Measurements from ENCODE around the gene USP21. TPM values are rescaled to one million over a fixed set of nuclear protein-coding genes. Genes with fewer than 3 reads are reported as not detected.

The USP21 gene, protein sequence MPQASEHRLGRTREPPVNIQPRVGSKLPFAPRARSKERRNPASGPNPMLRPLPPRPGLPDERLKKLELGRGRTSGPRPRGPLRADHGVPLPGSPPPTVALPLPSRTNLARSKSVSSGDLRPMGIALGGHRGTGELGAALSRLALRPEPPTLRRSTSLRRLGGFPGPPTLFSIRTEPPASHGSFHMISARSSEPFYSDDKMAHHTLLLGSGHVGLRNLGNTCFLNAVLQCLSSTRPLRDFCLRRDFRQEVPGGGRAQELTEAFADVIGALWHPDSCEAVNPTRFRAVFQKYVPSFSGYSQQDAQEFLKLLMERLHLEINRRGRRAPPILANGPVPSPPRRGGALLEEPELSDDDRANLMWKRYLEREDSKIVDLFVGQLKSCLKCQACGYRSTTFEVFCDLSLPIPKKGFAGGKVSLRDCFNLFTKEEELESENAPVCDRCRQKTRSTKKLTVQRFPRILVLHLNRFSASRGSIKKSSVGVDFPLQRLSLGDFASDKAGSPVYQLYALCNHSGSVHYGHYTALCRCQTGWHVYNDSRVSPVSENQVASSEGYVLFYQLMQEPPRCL
- total RNA-seq: 22.2 TPM

DNA sequence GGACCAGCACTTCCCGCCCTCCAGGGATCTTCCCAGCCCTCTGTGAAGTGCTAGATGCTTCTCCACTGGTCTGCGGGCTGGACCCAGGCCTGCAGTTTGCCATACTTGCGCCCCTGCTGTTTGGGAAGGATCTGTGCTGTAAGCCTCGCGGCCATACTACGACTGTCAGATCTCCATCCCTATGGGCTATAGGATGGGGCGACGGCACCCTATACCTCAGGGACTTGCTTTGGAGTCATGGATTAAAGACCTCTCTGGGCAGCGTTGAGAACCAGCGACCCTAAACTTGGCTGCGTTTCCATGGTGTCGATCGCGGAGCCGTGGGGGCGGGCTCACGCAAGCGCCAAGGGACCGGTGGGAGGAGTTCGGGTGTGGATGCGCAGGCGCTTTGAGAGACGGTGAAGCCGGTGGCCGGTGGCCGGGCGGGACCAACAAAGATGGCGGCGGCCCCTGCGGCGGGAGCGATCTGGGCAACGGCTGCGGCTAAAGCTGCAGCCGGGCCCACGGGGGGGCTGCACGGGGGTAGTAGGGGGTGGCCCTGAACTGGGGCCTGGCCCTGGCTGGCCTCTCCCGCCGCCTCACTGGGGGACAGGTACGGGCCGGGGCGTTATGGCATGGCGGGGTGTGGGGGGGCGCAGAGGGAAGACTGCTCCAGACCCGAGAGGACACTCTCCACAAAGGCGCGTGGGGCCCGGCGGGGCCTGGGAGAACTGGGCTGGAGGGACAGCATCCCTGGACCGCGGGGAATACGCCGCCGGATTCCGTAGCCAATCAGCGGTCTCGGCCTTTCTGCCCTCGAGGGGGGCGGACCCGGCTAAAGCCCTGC lies at the start of gene USP21:
Gene USP21, plus strand, starts transcription at position 414 of the 826 bp plus-strand sequence. CDS start 1,141 bp downstream, outside the sequence.

DNA sequence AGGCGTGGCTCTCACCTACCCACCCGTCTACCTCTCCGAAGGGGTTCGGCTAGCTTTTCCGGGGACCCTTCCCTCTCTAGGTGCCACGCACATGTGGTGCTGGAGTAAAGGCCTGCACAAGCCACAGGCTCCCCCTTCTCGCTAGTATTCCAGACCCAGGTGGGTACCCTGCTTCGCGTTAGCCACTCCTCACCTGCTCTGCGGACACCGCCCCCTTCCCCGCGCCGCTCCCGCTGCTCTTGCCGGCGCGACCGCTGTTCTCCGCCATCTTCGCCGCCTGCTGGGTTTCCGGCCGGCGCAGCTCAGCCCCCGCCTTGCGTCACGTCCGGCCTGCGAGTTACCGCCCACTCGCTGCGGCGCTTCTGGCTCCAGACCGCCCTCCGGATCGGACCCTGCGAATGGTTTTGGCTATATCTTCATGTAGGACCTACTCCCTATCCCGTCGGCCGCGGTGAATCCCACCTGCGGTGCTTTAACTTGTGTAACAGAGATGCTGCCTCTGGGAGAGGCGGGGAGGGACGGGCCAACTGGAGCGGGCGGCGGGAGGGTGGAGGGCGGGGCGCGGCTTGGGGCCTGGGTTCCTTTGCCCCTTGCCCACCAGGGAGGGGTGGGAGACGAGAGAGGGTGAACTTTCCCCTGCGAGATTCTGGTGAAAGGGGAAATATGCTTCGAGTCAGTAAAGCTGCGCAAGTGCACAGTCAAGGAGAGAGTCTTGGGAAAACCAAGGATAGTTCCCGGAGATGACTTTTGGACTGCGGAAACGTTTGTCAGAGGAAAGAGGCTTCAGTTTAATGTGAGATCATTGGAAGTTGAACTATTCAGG lies 41.3 kb upstream of the USP21 start, which contains the start of the genes NIT1 and PFDN2:
Gene NIT1, plus strand, starts transcription at position 347 of the 823 bp plus-strand sequence. Its CDS starts 72 bp downstream, at position 419.
Gene PFDN2, minus strand, starts transcription at position 279 of the 823 bp plus-strand sequence. Its CDS starts 11 bp downstream, at position 268.

DNA sequence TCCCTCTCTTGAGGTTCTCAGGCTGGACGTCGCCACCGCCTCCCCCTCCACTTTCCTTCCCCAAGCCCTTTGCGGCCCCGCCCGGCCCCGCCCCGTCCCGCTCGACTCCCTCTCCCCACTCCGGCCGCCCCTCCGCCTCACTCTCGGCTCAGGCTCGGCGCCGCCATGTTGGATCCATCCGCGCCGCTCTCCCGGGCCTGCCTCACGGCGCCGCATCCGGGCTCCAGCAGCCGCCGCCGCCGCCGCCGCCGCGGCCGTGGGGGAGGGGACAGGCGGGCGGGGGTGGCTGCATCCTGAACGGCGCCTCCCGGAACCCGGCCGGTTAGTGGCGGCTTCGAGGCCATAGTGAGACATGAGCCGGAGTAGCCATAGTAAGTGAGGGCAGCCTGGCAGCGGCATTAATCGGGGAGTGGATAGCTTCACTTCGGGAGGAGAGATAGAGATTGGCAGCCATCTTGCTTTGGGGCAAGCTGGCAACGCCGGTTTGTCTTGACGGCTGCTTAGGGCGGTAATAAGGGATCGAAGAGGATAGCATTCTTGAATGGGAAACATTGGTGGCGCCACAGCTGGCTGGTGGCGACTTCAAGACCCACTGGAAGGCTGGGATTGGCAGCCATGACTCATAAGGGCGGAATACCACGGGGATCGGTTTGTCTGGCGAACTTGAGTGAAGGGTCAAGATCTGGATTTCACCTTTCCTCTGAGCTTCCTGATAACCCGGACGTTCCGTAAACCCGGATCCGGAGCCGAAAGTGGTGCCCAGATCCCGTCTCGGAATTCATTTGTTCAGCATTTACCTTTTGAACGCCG lies 26.7 kb upstream of the USP21 start, which contains the start of gene DEDD:
Gene DEDD, minus strand, starts transcription at position 258 of the 810 bp plus-strand sequence. CDS start 8,205 bp downstream, outside the sequence.

GRCh38 chr1:161153682-161154337 lies 5.5 kb upstream of the USP21 start, which contains the start of gene UFC1:
UFC1 (plus strand) TSS chr1:161153978; CDS start chr1:161153998, 20 bp downstream.

DNA sequence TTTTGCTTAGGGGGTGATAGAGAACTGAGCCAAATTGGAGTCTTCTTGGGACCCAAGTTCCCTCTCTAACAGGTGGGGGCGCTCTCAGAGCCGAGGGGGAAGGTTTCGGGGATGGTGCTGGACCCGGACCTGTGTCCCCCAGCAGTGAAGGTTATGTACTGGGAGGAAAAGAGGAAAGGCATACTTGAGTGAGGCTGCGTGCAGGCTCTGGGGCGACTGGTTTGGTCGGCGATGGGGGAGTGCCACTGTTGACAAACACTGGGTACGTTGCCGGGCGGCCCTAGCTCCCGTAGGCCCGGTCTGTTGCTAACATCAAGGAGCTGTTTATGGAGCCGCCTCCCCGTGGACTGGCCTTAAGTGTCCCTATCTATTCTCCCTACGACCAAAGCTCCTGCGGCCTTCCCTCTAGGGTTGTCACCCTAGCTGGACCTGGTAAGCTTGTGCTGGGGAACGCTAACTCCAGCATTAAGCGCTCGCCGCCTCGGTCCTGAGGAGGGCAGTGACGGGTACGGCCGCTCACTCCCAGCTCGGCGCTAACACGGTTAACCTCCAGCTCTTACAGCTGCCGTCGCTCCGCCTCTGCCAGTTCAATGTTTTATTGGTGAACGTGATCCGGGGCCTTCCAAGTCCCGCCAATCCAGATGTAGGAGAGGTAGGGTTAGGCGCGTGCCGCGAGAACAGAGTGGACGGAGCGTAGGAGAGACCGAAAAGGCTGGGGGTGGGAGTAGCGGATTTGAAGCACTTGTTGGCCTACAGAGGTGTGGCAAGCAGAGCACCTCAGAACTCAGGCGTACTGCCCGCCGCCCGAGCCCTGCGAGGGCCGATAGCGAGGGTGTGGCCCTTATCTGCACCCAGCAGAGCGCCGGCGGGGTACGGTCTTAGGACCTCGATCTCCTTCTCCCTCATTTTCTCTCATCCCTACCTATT lies 6.7 kb downstream of the USP21 start, which contains the start of gene PPOX:
Gene PPOX, plus strand, starts transcription at position 685 of the 927 bp plus-strand sequence. CDS start 422 bp downstream, outside the sequence.

DNA sequence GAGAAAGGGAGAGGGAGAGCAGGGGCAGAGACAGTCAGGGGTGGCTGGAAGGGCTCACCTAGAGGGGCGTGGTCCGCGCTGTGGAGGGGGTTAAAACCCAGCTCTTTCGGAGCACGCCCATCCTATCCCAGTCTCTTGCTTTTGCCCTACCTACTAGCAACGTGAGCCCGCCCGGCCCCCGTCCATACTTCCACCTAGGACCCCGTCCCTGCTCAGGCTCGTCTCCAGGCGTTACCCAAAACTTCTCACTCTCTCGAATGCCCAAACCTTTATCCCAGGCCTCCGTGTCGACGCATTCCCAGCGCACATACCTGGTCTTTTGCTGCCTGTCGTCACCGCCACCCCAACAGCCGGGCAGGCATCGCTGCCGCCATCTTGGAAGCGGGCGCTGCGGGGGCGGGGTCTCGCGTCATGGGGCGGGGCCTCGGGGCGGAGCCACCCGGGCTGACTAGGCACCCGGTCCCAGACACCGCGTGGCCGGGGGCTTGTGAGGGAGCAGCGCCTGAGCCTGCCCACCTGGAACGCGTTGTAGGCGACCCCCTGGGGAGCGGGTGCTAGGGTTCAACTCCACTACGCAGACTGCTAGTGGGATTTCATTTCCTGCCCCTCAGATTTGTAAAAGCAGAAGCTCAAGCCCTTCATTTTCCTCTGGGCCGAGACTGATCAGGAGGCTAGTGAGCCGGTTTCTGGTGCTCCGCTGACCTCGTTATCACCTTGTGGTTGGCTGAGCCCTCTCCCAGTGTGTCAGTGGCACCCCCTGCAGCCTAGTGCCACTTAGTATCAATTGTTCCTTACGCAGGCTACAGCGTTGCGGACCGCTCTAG lies 18.0 kb downstream of the USP21 start, which contains the start of gene B4GALT3:
Gene B4GALT3, minus strand, starts transcription at position 396 of the 824 bp plus-strand sequence. CDS start 1,447 bp downstream, outside the sequence.

DNA sequence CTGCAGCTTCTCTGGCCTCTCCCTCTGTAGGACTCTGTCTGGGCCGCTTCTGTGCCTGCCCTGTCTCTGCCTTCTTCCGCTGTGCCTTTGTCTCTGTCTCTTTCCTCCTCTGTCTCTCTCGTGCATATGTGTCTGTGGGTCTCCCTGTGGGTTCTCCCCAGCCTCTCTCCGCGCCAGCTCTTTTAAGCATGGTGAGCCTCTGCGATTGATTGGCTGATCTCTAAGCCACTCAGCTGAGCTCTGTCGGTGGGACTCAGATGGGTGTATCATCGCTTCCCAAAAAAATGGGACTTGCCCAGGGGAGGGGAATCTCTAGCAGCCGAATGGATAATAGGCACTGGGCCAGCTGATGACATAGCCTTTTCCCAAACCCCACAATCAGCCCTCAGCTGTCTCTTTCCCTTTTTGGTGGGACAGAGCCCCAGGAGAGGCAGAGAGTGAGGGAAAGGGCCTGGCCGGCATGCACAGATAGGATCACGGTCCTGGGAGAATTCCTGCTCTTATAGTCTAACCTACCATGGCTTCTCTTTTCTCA lies 39.7 kb downstream of the USP21 start, which contains the start of gene ADAMTS4:
Gene ADAMTS4, minus strand, starts transcription at position 158 of the 535 bp plus-strand sequence. CDS start 427 bp downstream, outside the sequence.

DNA sequence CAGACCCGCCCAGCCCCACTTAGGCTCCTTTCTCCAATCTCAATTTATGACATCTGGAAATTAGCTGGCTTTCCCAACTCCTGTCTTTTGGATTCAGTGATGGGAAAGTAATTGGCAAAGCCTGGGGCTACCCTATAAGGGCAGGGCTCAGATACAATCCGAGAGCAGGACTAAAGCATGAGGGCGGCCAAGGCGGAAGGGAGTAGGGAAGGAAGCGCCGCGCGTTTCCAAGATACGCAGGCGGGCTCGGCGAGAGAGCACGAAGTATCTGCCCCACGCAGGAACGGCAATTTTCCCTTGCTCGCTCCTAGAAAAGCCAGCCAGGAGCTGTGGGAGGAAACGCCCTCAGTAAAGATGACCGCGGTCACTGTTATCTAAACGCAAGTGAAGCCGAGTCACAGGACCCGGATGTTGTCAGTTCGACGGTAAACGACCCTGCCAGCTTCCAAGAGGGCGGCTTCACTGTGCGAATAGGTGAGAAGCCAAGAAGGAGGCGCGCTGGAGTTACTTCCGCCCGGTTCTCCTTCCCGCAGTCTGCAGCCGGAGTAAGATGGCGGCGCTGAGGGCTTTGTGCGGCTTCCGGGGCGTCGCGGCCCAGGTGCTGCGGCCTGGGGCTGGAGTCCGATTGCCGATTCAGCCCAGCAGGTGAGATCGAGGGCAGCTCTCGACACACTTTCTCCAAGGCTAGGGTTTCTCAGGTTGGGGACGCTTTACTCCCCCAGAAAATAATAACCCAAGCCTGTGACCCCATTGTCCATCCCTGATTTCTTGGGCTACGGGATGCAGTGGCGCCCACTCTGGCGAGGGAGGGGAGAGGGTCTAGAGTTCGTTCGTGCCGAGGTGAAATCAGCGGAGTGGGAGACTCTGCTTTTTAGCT lies 42.8 kb downstream of the USP21 start, which contains the start of gene NDUFS2:
Gene NDUFS2, plus strand, starts transcription at position 532 of the 877 bp plus-strand sequence. Its CDS starts 19 bp downstream, at position 551.

DNA sequence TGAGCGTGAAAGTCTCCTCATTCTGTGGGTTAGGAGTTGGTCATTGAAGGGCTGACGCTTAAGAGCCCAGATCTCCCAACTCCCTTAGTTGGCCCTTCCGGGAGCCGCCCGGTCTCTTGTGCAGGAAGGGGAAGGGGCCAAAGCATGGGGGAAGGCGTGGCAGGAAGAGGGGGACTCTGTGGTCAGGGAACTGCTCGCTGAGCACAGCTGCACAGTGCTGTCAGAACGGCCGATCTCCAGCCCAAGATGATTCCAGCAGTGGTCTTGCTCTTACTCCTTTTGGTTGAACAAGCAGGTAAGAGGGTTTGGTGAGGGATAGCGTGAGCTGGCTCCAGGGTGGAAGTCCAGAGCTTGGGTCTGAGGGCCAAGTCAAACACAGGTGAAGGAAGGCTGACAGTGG lies 55.8 kb downstream of the USP21 start, which contains the start of gene FCER1G:
Gene FCER1G, plus strand, starts transcription at position 220 of the 400 bp plus-strand sequence. Its CDS starts 27 bp downstream, at position 247.

Small RNAs within 50 kb of the gene (small RNA-seq; reads per million reads assigned to genes)
- gene RF01225 (ENCODE audit: low replicate concordance): not detected

Other genes starting within 250 kb of the USP21 start
- gene ITLN2, start 204.7 kb upstream of the USP21 start, total RNA-seq: not detected
- gene F11R, start 138.3 kb upstream of the USP21 start, total RNA-seq: 18.8 TPM
- gene TSTD1, start 120.5 kb upstream of the USP21 start, total RNA-seq: 35.1 TPM
- 121 TPM for gene USF1, start 113.5 kb upstream of the USP21 start, total RNA-seq
- 0.31 TPM for gene ARHGAP30, start 89.6 kb upstream of the USP21 start, total RNA-seq
- gene NECTIN4, start 69.9 kb upstream of the USP21 start, total RNA-seq: not detected
- 1.6 TPM for gene KLHDC9, start 61.1 kb upstream of the USP21 start, total RNA-seq
- 30.0 TPM for gene PFDN2, start 41.5 kb upstream of the USP21 start, total RNA-seq
- 26.3 TPM for gene NIT1, start 41.4 kb upstream of the USP21 start, total RNA-seq
- 20.0 TPM for gene DEDD, start 26.8 kb upstream of the USP21 start, total RNA-seq
- gene UFC1, start 5.5 kb upstream of the USP21 start, total RNA-seq: 81.1 TPM
- 26.3 TPM for gene PPOX, start 6.9 kb downstream of the USP21 start, total RNA-seq
- 20.0 TPM for gene B4GALT3, start 18.0 kb downstream of the USP21 start, total RNA-seq
- gene ADAMTS4, start 39.6 kb downstream of the USP21 start, total RNA-seq: 0.31 TPM
- gene NDUFS2, start 42.9 kb downstream of the USP21 start, total RNA-seq: 128 TPM
- gene FCER1G, start 55.8 kb downstream of the USP21 start, total RNA-seq: 3.8 TPM
- gene APOA2, start 64.1 kb downstream of the USP21 start, total RNA-seq: not detected
- 25.4 TPM for gene TOMM40L, start 66.6 kb downstream of the USP21 start, total RNA-seq
- gene NR1I3, start 78.7 kb downstream of the USP21 start, total RNA-seq: not detected
- 1.9 TPM for gene PCP4L1, start 99.2 kb downstream of the USP21 start, total RNA-seq
- gene MPZ, start 150.5 kb downstream of the USP21 start, total RNA-seq: 2.2 TPM
- gene SDHC, start 154.9 kb downstream of the USP21 start, total RNA-seq: 21.6 TPM
- not detected for gene CFAP126, start 208.4 kb downstream of the USP21 start, total RNA-seq